ENCODE results near the gene DNAAF1. TPM values are rescaled to one million over a fixed set of nuclear protein-coding genes. Genes with fewer than 3 reads are reported as not detected.

The DNAAF1 gene
- total RNA-seq, 1 donor, result 0.09 TPM

GRCh38 chr16:84138500-84138823, 6.6 kb upstream of the DNAAF1 start:
- no peak overlapping the region for H3K4me3 ChIP-seq (ENCODE audit: low read depth, low read length)
- no peak for DNase-seq (ENCODE audit: low read depth)
- TF ChIP-seq CTCF (IDR thresholded peaks at IDR 0.05; ENCODE audit: insufficient read depth, low read length), result no peak

DNA sequence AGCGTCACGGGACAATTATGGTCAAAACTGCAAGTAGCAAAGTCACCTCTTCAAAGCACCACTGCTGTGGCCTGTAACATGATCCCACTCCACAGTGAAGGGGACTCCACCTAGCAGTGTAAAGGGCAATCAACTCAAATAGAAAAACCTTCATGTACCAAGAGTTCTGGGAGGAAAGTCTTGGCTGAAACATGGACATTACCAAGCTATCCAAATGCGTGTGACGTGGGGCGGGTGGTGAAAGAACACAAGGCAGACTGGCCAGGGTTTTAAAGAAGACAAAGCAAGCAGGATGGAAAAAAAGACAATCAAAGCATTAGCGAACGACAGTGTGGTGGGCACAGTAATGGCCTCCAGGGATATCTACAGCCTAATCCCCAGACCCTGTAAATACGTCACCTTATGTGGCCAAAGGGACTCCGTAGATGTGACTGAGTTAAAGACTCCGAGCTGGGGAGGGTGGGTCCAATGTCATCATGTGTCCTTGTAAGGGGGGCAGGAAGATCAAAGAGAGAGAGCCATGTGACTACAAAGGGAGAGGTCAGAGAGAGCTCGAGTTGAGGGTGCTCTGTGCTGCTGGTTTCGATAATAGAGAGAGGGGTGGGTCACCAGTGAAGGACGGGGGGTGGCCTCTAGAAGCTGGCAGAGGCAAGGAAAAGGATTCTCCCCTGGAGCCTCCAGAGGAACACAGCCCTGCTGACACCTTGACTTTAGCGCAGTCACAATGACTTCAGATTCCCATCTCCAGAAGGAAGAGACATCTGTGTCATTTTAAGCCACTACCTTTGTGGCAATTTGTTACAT, 6.1 kb upstream of the DNAAF1 start:
- H3K4me3 ChIP-seq (ENCODE audit: low read depth, low read length), result no peak overlapping the region
- peak; percentile 51 for DNase-seq (ENCODE audit: low read depth)
- TF ChIP-seq CTCF (IDR thresholded peaks at IDR 0.05; ENCODE audit: insufficient read depth, low read length), result no peak

DNA sequence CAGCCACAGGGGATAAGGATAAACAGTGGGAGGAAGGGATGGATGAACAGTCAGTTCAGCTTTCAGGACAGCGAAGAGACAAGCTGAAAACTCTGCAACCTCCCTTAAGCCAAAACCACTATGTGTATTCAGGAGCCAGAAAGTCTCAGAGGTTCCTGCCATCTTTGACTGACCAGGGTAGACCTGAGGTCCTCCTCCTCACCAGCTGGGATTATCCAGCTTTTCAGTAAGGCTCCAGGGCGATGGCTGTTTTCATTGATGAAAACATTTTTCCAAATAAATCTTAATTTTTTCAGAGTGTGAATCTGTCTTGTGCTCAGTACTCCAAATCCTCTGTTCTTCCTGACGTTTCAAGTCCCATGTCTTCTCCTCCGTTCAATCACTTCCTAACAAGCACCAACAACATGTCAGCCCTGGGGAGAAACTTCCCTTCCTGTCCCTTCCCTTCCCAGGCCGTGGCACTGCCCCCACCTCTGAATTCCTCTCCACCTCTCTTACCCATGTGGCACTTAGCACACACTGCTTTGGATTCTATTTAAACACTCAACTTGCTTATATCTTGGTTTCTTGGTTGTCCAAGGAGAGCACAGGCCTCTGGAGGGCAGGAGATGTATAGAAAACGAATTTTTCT, 5.4 kb upstream of the DNAAF1 start:
- no peak for TF ChIP-seq CTCF (IDR thresholded peaks at IDR 0.05; ENCODE audit: insufficient read depth, low read length)
- no peak for DNase-seq (ENCODE audit: low read depth)

DNA sequence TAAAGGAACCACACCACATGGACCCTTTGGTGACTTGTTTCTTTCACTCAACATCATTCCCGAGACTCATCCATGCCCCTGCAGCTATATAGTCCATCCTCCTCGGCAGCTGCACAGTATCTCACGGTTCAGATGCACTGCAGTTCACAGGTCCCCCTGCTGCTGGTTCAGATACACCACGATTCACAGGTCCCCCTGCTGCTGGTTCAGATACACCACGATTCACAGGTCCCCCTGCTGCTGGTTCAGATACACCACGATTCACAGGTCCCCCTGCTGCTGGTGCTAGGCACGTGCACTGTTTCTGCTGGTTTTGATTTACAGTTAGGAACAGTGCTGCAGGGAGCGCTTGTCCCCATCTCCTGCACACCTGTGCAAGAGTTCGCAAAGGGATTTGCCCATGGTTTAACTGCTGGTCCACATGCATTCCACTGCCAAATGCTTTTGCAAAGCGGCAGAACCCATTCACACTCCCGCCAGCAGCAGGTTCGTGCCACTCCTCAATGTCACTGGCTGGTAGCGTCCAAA, 3.9 kb upstream of the DNAAF1 start:
- H3K4me3 ChIP-seq (ENCODE audit: low read depth, low read length), result no peak overlapping the region
- no peak for TF ChIP-seq CTCF (IDR thresholded peaks at IDR 0.05; ENCODE audit: insufficient read depth, low read length)
- no peak for DNase-seq (ENCODE audit: low read depth)

More for the DNA sequence above, 5.4 kb upstream of the DNAAF1 start:
- H3K4me3 ChIP-seq (ENCODE audit: low read depth, low read length), result no peak overlapping the region

- H3K4me3 ChIP-seq (ENCODE audit: low read depth, low read length), result no peak overlapping the region
- TF ChIP-seq CTCF (IDR thresholded peaks at IDR 0.05; ENCODE audit: insufficient read depth, low read length), result no peak
- no peak for DNase-seq (ENCODE audit: low read depth)
These were observed 2.0 kb upstream of the DNAAF1 start for GRCh38 chr16:84143081-84143480.

- H3K4me3 ChIP-seq (ENCODE audit: low read depth, low read length), result peak overlapping the region; percentile 86
- TF ChIP-seq CTCF (IDR thresholded peaks at IDR 0.05; ENCODE audit: insufficient read depth, low read length), result no peak
- no peak for DNase-seq (ENCODE audit: low read depth)
These were observed 1.3 kb upstream of the DNAAF1 start for GRCh38 chr16:84143784-84144199.

All from fibroblast of the aortic adventitia (primary cell).